ENCODE data around the gene COL27A1.
A peak's percentile ranks its signal among the peaks of the same experiment; 100 is the strongest.
"Not testable (repeated sequence)": the region's sequence is repeated elsewhere in the genome, so short reads cannot be mapped to it uniquely, and the experiment has no call there.

COL27A1 gene

DNA sequence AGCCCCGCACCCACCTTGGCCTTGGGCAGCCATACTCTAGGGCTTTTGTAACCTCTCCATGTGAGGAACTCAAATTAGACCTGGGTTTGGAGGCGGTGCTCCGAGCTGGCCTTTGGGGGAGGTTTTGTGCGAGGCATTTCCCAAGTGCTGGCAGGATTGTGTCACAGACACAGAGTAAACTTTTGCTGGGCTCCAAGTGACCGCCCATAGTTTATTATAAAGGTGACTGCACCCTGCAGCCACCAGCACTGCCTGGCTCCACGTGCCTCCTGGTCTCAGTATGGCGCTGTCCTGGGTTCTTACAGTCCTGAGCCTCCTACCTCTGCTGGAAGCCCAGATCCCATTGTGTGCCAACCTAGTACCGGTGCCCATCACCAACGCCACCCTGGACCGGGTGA is 174.3 kb downstream of the COL27A1 start, which contains the start of gene ORM2:
TSS of gene ORM2 (plus strand) at position 245 of the 398 bp plus-strand sequence. CDS start at position 281, 36 bp downstream.
- DNase-seq, result not testable (repeated sequence)

DNA sequence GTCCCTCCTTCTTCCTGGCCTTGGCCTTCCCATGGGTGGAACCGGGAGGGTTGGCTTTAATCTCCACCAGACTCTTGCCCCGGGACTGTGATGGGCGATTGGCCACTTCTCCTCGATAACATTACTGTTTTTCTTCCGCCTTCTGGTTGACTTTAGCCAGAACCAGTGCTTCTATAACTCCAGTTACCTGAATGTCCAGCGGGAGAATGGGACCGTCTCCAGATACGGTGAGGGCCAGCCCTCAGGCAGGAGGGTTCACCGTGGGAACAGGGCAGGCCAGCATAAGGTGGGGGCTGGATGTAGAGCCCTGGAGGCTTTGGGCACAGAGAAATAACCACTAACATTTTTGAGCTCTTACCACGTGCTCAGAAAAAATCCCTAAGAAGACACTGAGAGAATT is 175.3 kb downstream of the COL27A1 start:
- no peak for DNase-seq

DNA sequence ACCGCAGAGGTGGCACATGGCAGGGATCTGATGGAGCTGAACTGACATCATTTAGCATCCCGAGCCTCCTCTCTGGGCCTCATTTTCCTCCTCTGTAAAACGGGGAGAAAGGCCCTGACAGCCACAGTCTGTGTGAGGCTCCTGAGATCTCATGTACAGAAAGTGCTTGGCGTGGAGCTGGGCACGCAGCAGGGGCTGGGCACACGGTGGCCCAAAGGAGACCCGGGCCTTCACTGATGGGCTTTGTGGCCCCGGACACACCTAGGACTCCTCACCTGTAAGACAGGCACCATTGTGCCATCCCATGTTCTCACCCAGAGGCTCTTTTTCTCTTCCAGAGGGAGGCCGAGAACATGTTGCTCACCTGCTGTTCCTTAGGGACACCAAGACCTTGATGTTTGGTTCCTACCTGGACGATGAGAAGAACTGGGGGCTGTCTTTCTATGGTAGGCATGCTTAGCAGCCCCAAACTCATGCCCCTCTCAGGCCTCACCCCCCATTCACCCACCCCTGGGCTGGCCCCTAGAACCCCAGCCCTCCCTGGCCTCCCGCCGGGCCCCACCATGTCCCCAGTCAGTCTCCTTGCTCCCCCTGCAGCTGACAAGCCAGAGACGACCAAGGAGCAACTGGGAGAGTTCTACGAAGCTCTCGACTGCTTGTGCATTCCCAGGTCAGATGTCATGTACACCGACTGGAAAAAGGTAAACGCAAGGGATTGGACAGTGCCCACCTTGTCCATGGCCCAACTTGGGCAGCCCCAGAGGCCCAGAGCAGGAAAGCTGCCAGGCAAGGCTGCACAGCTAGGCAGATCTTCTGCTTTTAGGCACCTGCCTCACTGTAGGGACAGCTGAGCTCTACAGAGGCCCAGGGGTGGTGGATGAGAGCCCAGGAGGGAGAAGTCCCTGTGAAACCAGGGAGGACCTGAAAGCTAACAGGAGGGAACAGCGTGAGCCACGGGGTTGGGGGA is 176.2 kb downstream of the COL27A1 start:
- not testable (repeated sequence) for DNase-seq

DNA sequence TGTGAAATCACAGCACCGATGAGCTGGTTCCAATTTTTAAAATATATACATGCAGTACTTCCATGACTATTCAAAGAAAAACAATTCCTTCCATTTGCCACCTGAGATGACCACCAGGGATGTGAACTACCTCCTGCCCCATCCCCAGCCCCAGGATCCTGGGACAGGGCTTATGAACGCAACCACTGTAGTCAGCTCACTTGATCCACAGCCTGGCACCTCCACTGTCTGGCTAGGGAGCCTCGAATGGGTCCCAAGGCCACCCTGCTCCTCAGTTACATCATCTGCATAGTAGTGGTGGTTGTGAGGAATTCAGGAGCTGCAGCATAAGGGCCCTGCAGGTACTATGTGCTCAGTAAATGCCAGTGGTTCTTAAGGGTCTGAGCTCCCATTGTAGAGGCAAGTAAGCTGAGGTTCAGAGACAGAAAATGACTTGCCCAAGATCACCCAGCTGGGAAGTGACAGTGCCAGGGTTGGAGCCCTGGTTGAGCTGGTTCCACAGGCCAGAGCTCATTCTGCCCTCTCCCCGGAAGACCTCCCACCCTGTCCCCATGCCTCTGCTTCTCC is 177.2 kb downstream of the COL27A1 start:
- not testable (repeated sequence) for DNase-seq

DNA sequence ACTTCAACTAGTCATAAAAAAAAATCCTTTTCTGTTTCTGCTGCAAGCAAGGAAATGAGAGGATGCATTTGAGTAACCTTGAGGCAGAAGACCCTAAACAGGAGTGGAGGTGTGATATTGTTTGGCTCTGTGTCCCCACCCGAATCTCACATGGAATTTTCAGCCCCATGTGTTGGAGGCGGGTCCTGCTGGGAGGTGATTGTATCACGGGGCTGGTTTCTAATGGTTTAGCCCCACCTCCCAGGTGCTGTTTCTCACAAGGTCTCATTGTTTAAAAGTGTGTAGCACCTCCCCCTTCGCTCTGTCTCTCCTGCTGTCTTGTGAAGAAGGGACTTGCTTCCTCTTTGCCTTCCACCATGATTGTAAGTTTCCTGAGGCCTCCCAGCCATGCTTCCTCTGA is 178.4 kb downstream of the COL27A1 start:
- not testable (repeated sequence) for DNase-seq

DNA sequence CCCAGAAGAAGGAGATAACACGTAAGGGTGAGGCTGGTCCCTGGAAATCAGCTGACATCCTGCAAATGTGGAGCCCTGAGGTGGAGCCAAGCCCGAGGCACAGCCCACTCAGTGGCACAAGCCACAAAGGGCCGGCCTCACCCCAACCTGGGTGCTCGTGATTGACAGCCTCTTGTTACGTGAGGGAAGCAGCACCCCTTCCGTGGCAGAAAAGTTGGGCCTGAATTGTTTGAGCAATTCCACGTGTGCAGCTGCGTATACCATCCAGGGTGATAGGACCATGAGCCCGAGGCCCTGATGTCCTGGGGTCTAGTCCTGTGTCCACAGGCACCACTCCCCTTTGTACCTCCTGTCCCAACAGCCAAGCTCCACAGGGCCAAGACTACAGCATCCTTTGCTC is 179.2 kb downstream of the COL27A1 start:
- DNase-seq, result no peak

DNA sequence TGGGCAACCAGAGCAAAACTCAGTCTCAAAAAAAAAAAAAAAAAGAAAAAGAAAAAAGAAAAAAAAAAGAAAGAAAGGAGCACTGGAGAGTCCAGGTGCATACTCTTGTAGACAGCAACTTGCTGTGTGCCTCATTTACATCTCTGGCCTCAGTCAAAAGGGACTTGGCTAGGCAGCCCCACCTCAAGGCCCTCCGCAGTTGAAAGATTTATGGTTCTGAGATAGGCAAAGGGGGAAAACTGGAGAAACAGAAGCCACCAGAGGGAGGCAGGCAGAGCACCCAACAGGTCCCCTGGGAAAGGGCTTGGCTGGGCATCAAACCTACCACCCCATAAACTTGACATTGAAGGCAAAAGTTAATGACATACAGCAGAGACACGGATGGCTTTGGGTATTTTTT is 180.4 kb downstream of the COL27A1 start:
- DNase-seq, result no peak

DNA sequence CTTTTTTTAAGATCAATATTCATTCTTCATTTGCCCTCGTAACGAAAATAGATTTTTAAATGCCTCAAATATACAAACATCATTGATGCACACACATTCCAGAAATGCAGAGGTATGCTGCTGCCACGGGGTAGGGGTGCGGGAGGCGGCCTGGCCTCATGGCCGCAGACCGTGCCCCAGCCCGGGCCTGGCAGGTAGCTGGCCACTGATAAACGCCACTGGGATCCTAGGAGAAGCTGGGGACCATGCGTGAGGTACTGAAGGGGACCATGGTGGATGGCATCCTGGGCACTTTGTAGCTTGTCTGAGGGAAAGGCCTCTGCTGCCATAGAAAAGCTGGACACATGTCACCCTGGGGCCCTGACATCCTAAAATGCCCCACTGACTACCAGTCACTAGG is 180.8 kb downstream of the COL27A1 start:
- DNase-seq, result no peak

DNA sequence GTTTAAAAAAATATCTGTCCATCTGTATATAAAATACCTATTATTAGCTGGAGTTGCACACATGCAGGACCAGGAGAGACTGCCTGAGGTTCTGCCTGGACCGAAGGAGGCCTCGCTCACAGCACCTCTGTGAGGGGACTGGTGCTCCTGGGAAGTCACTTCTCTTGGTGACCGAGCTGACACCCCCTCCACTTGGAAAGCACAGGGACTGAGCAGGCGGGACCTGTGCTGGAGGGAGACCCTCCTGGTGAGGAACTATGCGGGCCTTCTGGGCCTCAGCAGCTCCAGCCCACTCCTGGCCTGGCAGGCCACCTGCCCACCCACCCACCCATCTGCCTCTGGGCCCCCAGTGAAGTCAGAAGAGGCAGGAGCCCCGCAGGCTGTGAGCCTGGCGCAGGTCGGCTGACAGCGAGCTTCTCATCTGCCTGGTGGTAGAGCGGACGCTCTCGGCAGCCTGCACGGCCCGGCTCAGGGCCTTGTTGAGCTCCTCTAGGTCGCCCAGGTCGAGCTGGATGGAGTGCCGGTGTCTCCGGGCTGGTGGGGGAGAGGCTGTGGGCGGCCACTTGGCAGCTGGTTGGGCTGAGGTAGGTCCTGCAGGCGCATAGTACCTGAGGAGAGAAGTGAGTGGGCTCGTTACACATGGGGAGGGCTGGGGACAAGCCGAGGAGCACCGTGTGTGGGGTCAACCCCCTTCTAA is 181.5 kb downstream of the COL27A1 start:
- no peak for DNase-seq

DNA sequence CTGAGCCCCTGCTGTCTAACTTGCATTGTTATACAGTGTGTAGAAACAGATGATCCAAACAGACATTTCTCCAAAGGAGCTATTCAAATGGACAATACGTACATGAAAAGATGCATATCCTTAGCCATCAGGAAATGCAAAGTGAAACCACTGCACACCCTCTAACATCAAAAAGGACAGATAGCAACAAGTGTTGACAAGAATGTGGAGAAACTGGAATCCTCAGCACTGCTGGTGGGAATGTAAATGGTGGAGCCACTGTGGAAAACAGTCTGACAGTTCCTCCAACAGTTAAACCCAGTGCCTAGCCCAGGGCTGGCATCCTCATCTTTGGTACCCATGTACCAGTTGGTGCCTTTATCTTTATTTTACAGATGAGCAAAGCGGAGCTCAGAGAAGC is 182.8 kb downstream of the COL27A1 start:
- DNase-seq, result no peak

DNA sequence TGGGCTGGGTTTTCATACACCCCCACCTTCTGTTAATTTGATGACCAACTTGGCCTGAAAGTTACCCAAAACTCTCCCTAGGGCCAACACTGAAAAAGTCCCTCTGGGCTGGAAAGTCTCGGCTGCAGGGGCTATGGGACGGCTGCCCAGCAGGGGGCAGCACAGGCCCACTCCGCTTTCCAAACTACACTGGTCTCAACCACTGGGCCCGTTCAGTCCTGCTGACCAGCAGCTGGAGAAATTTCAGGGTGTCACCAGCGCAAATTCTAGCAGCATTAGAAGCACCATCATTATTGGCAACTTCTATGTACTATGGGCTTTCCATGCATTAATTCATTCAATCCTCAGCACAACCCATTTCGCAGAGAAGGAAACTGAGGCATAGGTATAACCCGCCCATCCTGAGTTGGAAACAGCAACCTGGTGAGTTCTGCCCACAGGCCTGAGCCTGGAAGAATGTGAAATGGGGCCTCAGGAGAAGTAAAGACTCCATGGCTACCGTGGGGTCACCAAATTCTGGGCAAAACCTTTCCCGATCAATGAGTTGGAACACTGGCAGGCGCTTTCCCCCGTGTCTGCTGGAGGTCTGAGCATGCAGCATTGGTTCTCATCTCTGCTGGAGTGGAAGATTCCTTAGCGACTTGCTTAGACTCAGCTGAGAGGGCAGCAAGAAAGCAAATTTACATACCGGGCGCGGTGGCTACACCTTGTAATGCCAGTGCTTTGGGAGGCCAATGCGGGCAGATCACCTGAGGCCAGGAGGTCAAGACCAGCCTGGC is 184.0 kb downstream of the COL27A1 start:
- peak; percentile 29 for DNase-seq

DNA sequence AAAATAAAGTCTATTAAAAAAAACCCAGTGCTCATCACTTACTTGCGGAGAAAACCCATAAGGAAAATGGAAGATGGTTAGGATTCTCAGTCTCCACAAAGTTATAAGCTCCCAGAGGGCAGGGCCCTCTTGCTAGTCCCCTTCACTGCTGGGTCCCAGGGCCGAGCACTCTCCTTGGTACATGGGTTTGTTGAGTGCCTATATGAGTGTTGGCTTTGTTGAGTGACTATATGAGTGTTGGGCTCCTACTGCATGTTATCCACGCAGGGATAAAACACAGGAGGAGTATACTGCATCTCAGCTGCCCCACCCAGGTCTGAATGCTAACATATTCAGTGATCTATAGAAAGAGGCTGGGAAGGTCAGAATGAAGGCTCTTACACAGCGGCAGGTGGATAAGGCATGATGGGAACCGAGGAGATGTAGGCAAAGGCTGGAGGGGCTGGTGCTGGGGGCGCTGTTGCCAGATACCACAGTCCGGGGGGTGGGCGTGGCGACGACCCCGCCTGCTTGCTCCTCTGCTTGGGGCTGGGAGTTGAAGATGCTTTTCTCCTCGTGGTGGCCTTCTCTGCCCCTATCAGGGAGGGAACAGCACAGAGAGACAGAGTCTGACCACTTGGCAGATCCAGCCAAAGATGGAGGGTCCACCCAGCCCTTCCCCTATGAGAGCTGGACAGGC is 186.0 kb downstream of the COL27A1 start:
- DNase-seq, result no peak

DNA sequence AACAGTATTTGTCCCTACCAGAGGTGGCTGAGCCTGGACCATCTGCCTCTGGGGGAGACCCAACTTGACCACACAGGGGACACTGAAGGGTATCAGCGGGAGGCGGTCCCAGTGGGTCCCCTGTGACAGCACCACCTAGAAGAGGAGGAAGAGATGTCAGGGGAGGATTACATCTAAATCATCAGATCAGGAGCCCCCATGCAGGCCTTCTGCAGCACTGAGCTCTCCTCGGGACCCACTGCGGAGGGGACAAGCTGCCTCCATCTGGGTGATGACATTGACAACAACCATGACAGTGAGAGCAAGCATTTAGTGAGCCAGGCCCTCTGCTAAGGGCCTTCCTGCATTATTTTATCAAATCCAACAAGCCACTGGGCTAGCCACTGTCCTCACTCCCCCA is 186.7 kb downstream of the COL27A1 start:
- no peak for DNase-seq

DNA sequence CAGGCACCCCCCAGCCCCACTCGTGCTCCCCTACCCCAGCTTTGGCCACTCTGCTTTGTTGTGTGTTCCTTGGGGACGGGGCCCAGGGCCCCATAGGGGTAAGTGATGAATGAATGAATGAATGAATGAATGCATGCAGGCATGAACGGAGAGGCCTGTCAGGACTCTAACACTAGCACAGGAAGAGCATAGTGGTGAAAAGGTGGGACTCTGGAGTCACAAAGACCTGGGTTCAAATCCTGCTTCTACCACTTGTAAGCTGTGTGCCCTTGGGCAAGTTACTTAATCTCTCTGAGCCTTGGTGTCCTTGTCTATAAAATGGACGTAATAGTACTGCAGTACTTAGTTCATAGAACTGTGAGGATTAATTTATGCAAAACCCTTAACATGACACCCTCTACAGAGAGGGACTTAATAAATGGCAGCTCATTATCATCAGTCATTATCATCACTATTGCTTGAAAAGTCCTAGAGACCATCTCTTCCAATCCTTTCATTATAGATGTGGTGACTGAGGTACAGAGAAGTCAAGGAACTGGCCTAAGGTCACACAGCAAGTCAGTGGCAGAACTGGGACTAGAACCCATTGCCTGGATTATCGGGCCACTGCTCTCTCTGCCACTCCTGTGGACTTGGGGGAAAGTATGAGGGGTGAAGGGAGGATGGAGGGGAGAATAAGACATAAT is 187.6 kb downstream of the COL27A1 start:
- no peak for DNase-seq

DNA sequence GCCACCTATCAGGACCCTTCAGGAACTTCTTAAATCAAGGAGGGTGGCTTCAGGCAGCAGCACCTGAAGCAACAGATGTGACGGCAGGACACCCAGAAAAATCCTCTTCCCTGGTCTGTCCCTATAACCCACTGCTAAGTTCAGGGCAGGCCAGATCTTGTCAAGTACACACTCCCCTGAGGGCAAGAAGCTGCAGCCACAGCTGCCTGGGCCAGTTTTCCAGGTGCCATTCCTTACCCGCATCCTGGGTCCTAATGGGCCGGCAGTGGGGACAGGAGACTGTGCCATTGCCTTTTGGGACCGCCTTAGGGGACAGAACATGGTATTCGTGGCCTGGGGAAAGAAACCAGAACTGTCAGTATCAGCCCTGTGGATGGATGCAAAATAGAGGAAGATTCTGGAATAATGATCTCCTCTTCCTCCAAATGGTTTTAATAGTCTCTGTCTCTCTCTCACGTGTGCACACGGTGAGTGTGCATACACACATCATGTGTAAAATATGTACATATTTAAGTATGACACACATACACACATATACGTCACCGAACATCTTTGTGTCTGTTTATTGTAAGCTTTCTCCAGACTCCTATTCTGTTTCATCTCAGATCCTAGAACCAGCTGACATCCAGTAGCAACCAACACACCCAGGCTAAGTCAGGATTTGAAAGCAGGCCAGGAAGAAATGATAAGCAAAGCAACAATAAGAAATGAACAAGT is 188.3 kb downstream of the COL27A1 start:
- no peak for DNase-seq

DNA sequence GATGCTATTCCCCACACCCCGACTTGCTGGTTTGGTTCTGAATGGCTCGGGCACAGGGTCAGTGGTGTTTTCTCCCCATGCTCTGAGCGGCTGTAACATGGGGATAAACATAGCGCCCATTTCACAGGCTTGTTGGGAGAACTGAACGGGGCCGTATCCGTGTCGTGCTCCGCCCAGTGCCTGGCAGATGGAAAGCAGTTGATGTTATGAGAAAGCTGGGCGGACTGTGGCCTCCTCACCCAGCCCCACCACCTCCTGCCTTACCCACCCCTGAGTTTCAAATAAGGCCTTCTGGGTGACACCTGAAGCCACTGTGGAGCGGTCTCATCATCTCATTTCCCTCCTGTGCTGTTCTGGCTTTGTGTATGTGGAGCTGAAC is 188.8 kb downstream of the COL27A1 start:
- DNase-seq, result no peak

DNA sequence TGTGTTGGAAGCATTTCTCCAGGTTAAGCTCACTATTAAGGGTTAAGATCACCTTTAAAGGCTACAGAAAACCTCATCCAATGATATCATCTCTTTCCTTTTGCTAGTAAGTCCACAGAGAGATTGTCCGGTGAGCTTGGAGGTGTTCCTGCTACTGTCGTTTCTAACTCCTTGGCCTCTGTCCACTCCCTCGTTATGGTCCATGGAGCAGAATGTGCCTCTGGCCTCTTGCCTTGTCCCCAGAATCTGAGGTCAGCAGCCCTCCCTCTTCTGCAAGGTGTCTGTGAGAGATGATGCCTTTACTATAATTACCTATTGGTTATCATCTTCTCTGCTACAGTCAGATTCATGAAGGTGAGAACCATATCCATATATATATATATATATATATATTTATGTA is 189.4 kb downstream of the COL27A1 start:
- DNase-seq, result no peak

DNA sequence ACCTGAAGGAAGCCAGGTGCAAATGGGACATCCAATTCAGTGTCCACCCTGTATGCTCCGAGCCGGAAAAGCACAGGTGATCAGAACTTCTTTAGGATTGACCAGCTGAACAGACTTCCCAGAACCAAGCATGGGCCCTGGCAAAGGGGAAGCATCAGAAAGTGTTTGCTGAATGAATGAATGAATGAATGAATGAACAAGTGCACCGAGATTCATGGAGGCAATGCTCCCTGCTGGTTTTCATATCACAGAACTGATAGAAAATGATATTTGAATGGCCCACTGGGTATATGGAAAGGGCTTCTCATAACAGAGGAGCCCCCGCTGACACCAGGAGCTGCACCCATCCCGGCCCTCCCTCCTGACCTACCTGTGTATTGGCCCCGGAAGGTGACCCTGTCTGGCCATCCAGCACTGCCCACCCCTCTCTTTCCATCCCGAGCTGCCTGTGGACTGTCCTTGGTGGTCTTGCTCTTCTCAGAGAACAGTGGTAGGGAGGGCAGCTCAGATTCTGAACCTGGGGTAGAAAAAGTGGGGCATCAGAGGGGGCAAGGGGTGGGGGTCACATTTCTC is 190.2 kb downstream of the COL27A1 start:
- no peak for DNase-seq

DNA sequence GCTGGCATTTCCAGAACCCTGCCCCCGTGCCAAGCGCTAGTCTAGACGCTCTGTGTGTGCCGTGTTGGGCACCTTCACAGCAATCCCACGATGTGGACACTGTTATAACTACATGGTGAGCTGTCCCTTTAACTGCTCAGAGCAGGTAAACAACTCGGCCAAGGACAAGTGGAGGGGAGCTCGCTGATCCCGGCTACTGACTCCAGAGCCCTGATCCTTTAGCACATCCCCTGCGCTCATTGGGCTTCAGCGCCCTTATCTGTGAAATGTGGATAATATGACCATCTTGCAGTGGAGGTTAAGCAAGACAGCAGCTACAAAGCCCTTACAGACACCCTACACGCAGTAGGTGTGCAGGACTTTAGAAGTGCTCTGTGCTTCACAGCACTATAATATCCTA is 190.8 kb downstream of the COL27A1 start:
- no peak for DNase-seq

DNA sequence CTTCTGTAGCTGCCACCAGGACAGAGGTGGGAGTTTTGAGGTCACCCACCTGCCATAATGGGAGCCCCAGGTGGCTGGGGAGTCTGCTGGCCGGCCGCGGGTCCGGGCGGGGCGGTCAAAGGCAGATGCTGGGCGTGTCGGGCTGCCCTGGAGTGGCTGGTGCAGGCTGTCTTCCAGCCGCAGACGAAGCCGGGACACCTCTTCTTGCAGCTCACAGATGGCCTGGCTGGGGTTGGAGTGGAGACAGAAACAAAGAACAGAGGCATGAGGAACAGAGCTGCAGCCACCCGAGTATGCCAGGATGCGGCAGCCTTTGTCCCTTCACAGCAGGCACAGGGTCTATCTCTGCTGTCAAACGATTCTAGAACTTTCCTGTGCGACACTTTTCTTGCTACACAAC is 192.3 kb downstream of the COL27A1 start:
- DNase-seq, result no peak
